IMR-90 (cell line): ENCODE measurements around the gene GDF15. TPM values are rescaled to one million over a fixed set of nuclear protein-coding genes. Genes with fewer than 3 reads are reported as not detected.

Experiments
- ATAC-seq: fragments of 200-7000 bp; cut with Tn5 transposase; 2 replicates; pipeline ENCODE4 v1.9.1; 2020; ENCODE audit warnings: low read depth, mild to moderate bottlenecking, moderate library complexity
- BruUV-seq: library from RNA; stranded (reverse); fragments of 400-500 nt; replicated peaks from 2 replicates; lab custom pipeline; 2021; lab: Mats Ljungman, UMichigan
- CTCF ChIA-PET: fragments of 300-600 bp; formaldehyde crosslinking; extraction: SDS; loops from one replicate; lab custom pipeline; 2021; ENCODE audit warnings: antibody characterized with exemption; lab: Yijun Ruan, JAX
- POLR2A ChIA-PET: fragments of 300-600 bp; sonication (Branson Sonifier 250); formaldehyde crosslinking; loops from one replicate; lab custom pipeline; 2022; ENCODE audit warnings: antibody characterized with exemption; ENCODE audit not compliant: unreplicated experiment; lab: Charles Lee
- DNase-seq: peaks from one replicate; pipeline ENCODE4 v3.0.0; 2013
- H2AFZ ChIP-seq: replicated peaks from 2 replicates; pipeline ENCODE3; 2013; ENCODE audit warnings: low read length, mild to moderate bottlenecking; ENCODE audit not compliant: poor library complexity
- H2AK5ac ChIP-seq: 2 replicates; pipeline ENCODE4 v1.6.1; 2013; ENCODE audit warnings: low read depth, low read length, inconsistent platforms
- H2AK9ac ChIP-seq: replicated peaks from 2 replicates; pipeline ENCODE3; 2013; ENCODE audit warnings: mild to moderate bottlenecking, low read depth, low read length, moderate library complexity; ENCODE audit not compliant: poor library complexity
- H2BK120ac ChIP-seq: 2 replicates; pipeline ENCODE4 v1.6.1; 2013; ENCODE audit warnings: low read depth, low read length, inconsistent platforms
- H2BK15ac ChIP-seq: 3 replicates; pipeline ENCODE4 v1.6.1; 2013; ENCODE audit warnings: low read depth, low read length, inconsistent platforms
- H2BK20ac ChIP-seq: 2 replicates; pipeline ENCODE4 v1.6.1; 2013; ENCODE audit warnings: low read depth, mild to moderate bottlenecking, inconsistent platforms, low read length, moderate library complexity
- H2BK5ac ChIP-seq: 2 replicates; pipeline ENCODE4 v1.6.1; 2013; ENCODE audit warnings: mild to moderate bottlenecking, low read depth, low read length, inconsistent platforms; ENCODE audit not compliant: poor library complexity, severe bottlenecking
- H3K14ac ChIP-seq: replicated peaks from 2 replicates; pipeline ENCODE4 v1.6.1; 2013; ENCODE audit warnings: low read depth, low read length, inconsistent platforms
- H3K18ac ChIP-seq: 2 replicates; pipeline ENCODE4 v1.6.1; 2013; ENCODE audit warnings: low read depth, low read length, control low read depth
- H3K23ac ChIP-seq: 2 replicates; pipeline ENCODE4 v1.6.1; 2013; ENCODE audit warnings: low read depth, low read length, inconsistent platforms
- H3K27ac ChIP-seq: 2 replicates; pipeline ENCODE4 v1.5.1; 2013; ENCODE audit warnings: mild to moderate bottlenecking, control low read depth, low read length; ENCODE audit not compliant: insufficient read depth
- H3K27me3 ChIP-seq: 2 replicates; pipeline ENCODE4 v1.6.1; 2013; ENCODE audit warnings: low read length; ENCODE audit not compliant: control insufficient read depth, insufficient read depth
- H3K36me3 ChIP-seq: 2 replicates; pipeline ENCODE4 v1.6.1; 2013; ENCODE audit warnings: low read length, mixed read lengths; ENCODE audit not compliant: control insufficient read depth, insufficient read depth
- H3K4ac ChIP-seq: 2 replicates; pipeline ENCODE4 v1.6.1; 2013; ENCODE audit warnings: low read depth, low read length, inconsistent platforms
- H3K4me1 ChIP-seq: 2 replicates; pipeline ENCODE4 v1.6.1; 2013; ENCODE audit warnings: low read length, mixed read lengths; ENCODE audit not compliant: control insufficient read depth, insufficient read depth
- H3K4me2 ChIP-seq: 2 replicates; pipeline ENCODE4 v1.6.1; 2013; ENCODE audit warnings: low read depth, mild to moderate bottlenecking, control low read depth, low read length, moderate library complexity
- H3K4me3 ChIP-seq: 2 replicates; pipeline ENCODE4 v1.5.1; 2013; ENCODE audit warnings: low read depth, mild to moderate bottlenecking, control low read depth, low read length, moderate library complexity; ENCODE audit not compliant: insufficient read depth
- H3K56ac ChIP-seq: 2 replicates; pipeline ENCODE4 v1.6.1; 2013; ENCODE audit warnings: low read length, inconsistent platforms; ENCODE audit not compliant: insufficient read depth; ENCODE audit errors: extremely low read depth
- H3K79me1 ChIP-seq, 2 experiments: 2 replicates each; pipeline ENCODE4 v1.6.1; 2013; ENCODE audit warnings: low read length in 2 of 2, inconsistent platforms in 1 of 2, low read depth in 1 of 2
- H3K9ac ChIP-seq: 2 replicates; pipeline ENCODE4 v1.6.1; 2013; ENCODE audit warnings: low read depth, low read length, control low read depth
- H3K9me1 ChIP-seq: 2 replicates; pipeline ENCODE4 v1.6.1; 2013; ENCODE audit warnings: low read length, inconsistent platforms; ENCODE audit not compliant: insufficient read depth
- H3K9me3 ChIP-seq: 2 replicates; pipeline ENCODE4 v1.6.1; 2013; ENCODE audit warnings: low read length; ENCODE audit not compliant: control insufficient read depth, insufficient read depth
- H4K20me1 ChIP-seq: 2 replicates; pipeline ENCODE4 v1.6.1; 2013; ENCODE audit warnings: low read length, inconsistent platforms; ENCODE audit not compliant: insufficient read depth
- H4K5ac ChIP-seq: 2 replicates; pipeline ENCODE4 v1.6.1; 2013; ENCODE audit warnings: mild to moderate bottlenecking, low read depth, low read length, control low read depth
- H4K8ac ChIP-seq, 2 experiments: 2 replicates each; pipeline ENCODE4 v1.6.1; 2013; ENCODE audit warnings: low read depth in 2 of 2, low read length in 2 of 2, control low read depth in 1 of 2, inconsistent platforms in 1 of 2
- H4K91ac ChIP-seq: 2 replicates; pipeline ENCODE4 v1.6.1; 2013; ENCODE audit warnings: low read depth, low read length, inconsistent platforms; ENCODE audit not compliant: insufficient read depth
- CEBPB ChIP-seq: IDR thresholded peaks from 2 replicates; pipeline ENCODE4 v1.6.1; 2012; ENCODE audit warnings: low read depth, low read length, improper control_type of control experiment
- CTCF ChIP-seq: conservative IDR thresholded peaks from 2 replicates; pipeline ENCODE4 v1.5.1; 2012; ENCODE audit warnings: mild to moderate bottlenecking, low read depth, low read length, improper control_type of control experiment
- ELK1 ChIP-seq: fragments of 150-350 bp; IDR thresholded peaks from 2 replicates; pipeline ENCODE4 v1.6.1; 2016; ENCODE audit warnings: low read depth, mild to moderate bottlenecking, low read length, moderate library complexity, borderline replicate concordance
- MAFK ChIP-seq: IDR thresholded peaks from 2 replicates; pipeline ENCODE4 v1.6.1; 2012; ENCODE audit warnings: low read depth, low read length, improper control_type of control experiment
- NFE2L2 ChIP-seq: fragments of 150-350 bp; IDR thresholded peaks from 2 replicates; pipeline ENCODE4 v1.6.1; 2016; ENCODE audit warnings: low read depth, mild to moderate bottlenecking, low read length
- POLR2A ChIP-seq: IDR thresholded peaks from 2 replicates; pipeline ENCODE4 v1.6.1; 2012; ENCODE audit warnings: mild to moderate bottlenecking, low read depth, low read length
- RAD21 ChIP-seq: IDR thresholded peaks from 2 replicates; pipeline ENCODE4 v1.6.1; 2012; ENCODE audit warnings: low read length, improper control_type of control experiment
- RCOR1 ChIP-seq: IDR thresholded peaks from 2 replicates; pipeline ENCODE4 v1.6.1; 2012; ENCODE audit warnings: mild to moderate bottlenecking, low read length, improper control_type of control experiment; ENCODE audit not compliant: insufficient replicate concordance
- SMC3 ChIP-seq: fragments of 150-350 bp; IDR thresholded peaks from 2 replicates; pipeline ENCODE4 v1.6.1; 2016; ENCODE audit warnings: low read depth, mild to moderate bottlenecking, antibody characterized with exemption, low read length, moderate library complexity
- WGBS, 2 experiments: methylation state at CpG; one replicate each; pipeline versions ENCODE4 v1.1.5 to v1.1.7; 2013; ENCODE audit warnings: missing lambda C conversion rate in 2 of 2; ENCODE audit not compliant: insufficient read length in 1 of 2; ENCODE audit errors: extremely low coverage in 2 of 2; 5-methylcytosine and 5-hydroxymethylcytosine counted together
- dilution Hi-C: fragments of 300-500 bp; cut with HindIII; formaldehyde crosslinking; loops from one replicate; pipeline ENCODE4 v1.14.3; 2018; ENCODE audit warnings: low sequenced_read_pairs; ENCODE audit not compliant: unreplicated experiment
- in situ Hi-C: fragments of 300-500 bp; cut with MboI; formaldehyde crosslinking; loops from 3 replicates; pipeline ENCODE4 v1.14.3; 2019; ENCODE audit warnings: low sequenced_read_pairs, inconsistent platforms, mixed read lengths
- intact Hi-C: fragments of 100-400 bp; cut with micrococcal nuclease; formaldehyde crosslinking; loops from 2 replicates; pipeline ENCODE4 v1.10.0; 2022
- polyA plus RNA-seq, 3 experiments: library from polyadenylated mRNA; depleted of rRNA; stranded (reverse); fragments of >200 nt; gene quantifications; 2 replicates each; pipeline ENCODE4 v1.2.3, GENCODE V29; 2012; ENCODE audit warnings: low replicate concordance in 1 of 3
- total RNA-seq: library from RNA; depleted of rRNA; stranded (reverse); fragments of >200 nt; gene quantifications from 2 replicates; pipeline ENCODE4 v1.2.3, GENCODE V29; 2012

The GDF15 gene
- total and polyA plus RNA-seq, 2 of the 4 experiments (the other 2 are of a cell fraction) = 5.6 to 49.8 TPM

GRCh38 chr19:18423258-18424020 lies 37.5 kb downstream of the GDF15 start:
- H2BK15ac ChIP-seq = no peak overlapping the region
- no peak overlapping the region for H3K14ac ChIP-seq
- H2AFZ ChIP-seq = no peak overlapping the region
- no TSS peak for BruUV-seq
- ChIA-PET CTCF (no interaction called here), POLR2A (no interaction called here)
- dilution Hi-C loops (no loop called here), in situ Hi-C loops (no loop called here), intact Hi-C loops (no loop called here)
- H3K79me1 ChIP-seq = peaks cover 4 to 79% of the 10 kb centered on the region in 2 experiments
- H3K9me3 ChIP-seq = no peaks in the 10 kb centered on the region
- no peak overlapping the region for H2AK5ac ChIP-seq
- no peak overlapping the region for H3K23ac ChIP-seq
- H3K9ac ChIP-seq = no peak overlapping the region
- no peak overlapping the region for H2AK9ac ChIP-seq
- no peak overlapping the region for H3K4me2 ChIP-seq
- H4K8ac ChIP-seq = no peak overlapping the region
- H2BK20ac ChIP-seq = no peak overlapping the region
- 94% methylated on average over 11 of the region's 21 CpGs; no CpG with 5 or more reads in 1 of the 2 experiments for WGBS, 2 experiments
- H3K27me3 ChIP-seq = no peaks in the 10 kb centered on the region
- no peak for DNase-seq
- no peak overlapping the region for H3K4ac ChIP-seq
- H2BK5ac ChIP-seq = no peak overlapping the region
- TF ChIP-seq CEBPB (no peak), CTCF (no peak), POLR2A (no peak), RAD21 (no peak), NFE2L2 (no peak), SMC3 (no peak), RCOR1 (no peak), ELK1 (no peak), MAFK (no peak)
- peaks cover 72% of the 10 kb centered on the region for H4K20me1 ChIP-seq
- H2BK120ac ChIP-seq = no peak overlapping the region
- no peak for ATAC-seq
- H3K9me1 ChIP-seq = peaks cover 21% of the 10 kb centered on the region
- no peak overlapping the region for H3K56ac ChIP-seq
- no peak overlapping the region for H3K18ac ChIP-seq
- no peak overlapping the region for H4K91ac ChIP-seq
- peaks cover 18% of the 10 kb centered on the region for H3K4me1 ChIP-seq
- no peaks in the 10 kb centered on the region; the same call in 1 of the 2 replicates for H3K36me3 ChIP-seq
- no peak overlapping the region for H3K4me3 ChIP-seq
- no peak overlapping the region for H4K5ac ChIP-seq
- no peak overlapping the region for H3K27ac ChIP-seq
